Gastroesophageal sphincter (tissue), 4 donors: Measurements from ENCODE around the gene SAMM50. TPM values are rescaled to one million over a fixed set of nuclear protein-coding genes. Genes with fewer than 3 reads are reported as not detected.

Experiments
- ATAC-seq: fragments of 150-250 bp; one replicate; pipeline ENCODE4 v1.9.1; 2016; ENCODE audit warnings: mild to moderate bottlenecking, moderate library complexity
- H3K27ac ChIP-seq, 4 donors: fragments of 200-600 bp; sonication (generic) in 3 of 4; 1 replicate in 3 of 4; 2 replicates in 1 of 4; pipeline ENCODE4 v1.5.1; 2016 to 2019
- H3K27me3 ChIP-seq: fragments of 200-600 bp; sonication (generic); one replicate; pipeline ENCODE4 v1.5.1; 2019
- H3K36me3 ChIP-seq, 2 donors: fragments of 200-600 bp; sonication (generic); one replicate each; pipeline ENCODE4 v1.5.1; 2019; ENCODE audit warnings: control low read depth in 1 of 2
- H3K4me1 ChIP-seq, 3 donors: fragments of 200-600 bp; sonication (generic); 1 replicate in 2 of 3; 2 replicates in 1 of 3; pipeline ENCODE4 v1.5.1; 2016 to 2019; ENCODE audit warnings: control low read depth in 2 of 3
- H3K4me3 ChIP-seq, 2 donors: fragments of 200-600 bp; sonication (generic); one replicate each; pipeline ENCODE4 v1.5.1; 2019; ENCODE audit warnings: mild to moderate bottlenecking in 1 of 2, moderate library complexity in 1 of 2
- H3K9me3 ChIP-seq, 3 donors: fragments of 200-600 bp; sonication (generic); one replicate each; pipeline ENCODE4 v1.5.1; 2017 to 2019; ENCODE audit warnings: control low read depth in 2 of 3
- CTCF ChIP-seq, 4 experiments: fragments of 200-600 bp in 2 of 4; fragments of 450-650 bp in 2 of 4; sonication (generic) in 1 of 4; IDR thresholded peaks; one replicate each; pipeline ENCODE4 v1.5.1; 2017 to 2019; ENCODE audit warnings: antibody characterized with exemption in 4 of 4, mild to moderate bottlenecking in 2 of 4, moderate library complexity in 2 of 4
- EP300 ChIP-seq: sonication (generic); formaldehyde crosslinking; IDR thresholded peaks from one replicate; pipeline ENCODE4 v1.6.1; 2017; ENCODE audit warnings: antibody characterized with exemption, mild to moderate bottlenecking
- POLR2A ChIP-seq, 2 donors: fragments of 450-650 bp; IDR thresholded peaks; one replicate each; pipeline ENCODE4 v1.6.1; 2017; ENCODE audit warnings: antibody characterized with exemption in 2 of 2, mild to moderate bottlenecking in 2 of 2, moderate library complexity in 1 of 2
- POLR2AphosphoS5 ChIP-seq: sonication (generic); formaldehyde crosslinking; IDR thresholded peaks from one replicate; pipeline ENCODE4 v1.6.1; 2017; ENCODE audit warnings: antibody characterized with exemption
- WGBS, 2 donors: methylation state at CpG; one replicate each; pipeline ENCODE4 v1.1.5; 2018; ENCODE audit warnings: low coverage in 1 of 2; 5-methylcytosine and 5-hydroxymethylcytosine counted together
- total RNA-seq, 4 donors: library from RNA; depleted of rRNA; stranded (reverse); fragments of >200 nt; gene quantifications; one replicate each; pipeline ENCODE4 v1.1.0, GENCODE V29; 2016

SAMM50 gene
- total RNA-seq, 4 donors from 2014 or later: 19.8 to 33.4 (median 31.6) TPM

DNA sequence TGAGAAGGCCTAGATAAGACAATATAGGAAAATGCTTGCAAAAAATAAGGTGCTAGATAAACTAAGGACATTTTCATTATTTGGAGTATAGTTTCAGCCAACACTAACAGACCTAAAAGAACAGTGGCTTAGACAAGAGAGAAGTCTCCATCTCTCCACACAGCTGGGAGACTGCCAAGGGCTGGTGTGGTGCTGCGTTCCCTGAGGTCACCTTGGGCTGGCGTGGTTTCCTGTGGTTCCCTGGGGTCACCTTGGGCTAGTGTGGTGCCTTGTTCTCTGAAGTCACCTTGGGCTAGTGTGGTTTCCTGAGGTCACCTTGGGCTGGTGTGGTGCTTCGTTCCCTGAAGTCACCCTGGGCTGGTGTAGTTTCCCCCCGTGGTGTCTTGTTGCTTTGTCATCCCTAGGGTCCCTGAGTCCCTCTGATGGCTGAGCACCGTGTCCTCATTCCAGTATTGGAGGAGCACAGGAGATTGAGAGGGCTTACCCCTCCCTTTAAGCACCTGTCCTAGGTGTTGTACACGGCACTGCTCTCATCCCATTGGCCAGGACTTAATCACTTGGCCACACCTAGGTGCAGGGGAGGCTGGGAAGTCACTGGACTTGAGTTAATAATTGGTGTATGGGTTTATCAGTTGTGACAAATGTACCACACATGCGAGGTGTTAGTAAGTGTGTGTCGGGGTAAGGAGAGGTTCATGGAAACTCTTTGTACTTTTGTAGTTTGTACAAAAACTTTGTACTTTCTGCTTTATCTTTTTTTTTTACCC is 14.9 kb downstream of the SAMM50 start:
- WGBS, 2 donors: 92% methylated on average over 2 to 8 of the region's 8 CpGs
- H3K9me3 ChIP-seq: no peaks in the 10 kb centered on the region
- no peaks in the 10 kb centered on the region for H3K4me1 ChIP-seq
- H3K27me3 ChIP-seq: no peaks in the 10 kb centered on the region
- no peak for TF ChIP-seq EP300
- TF ChIP-seq CTCF (IDR thresholded peaks at IDR 0.05): no peak
- no peak for TF ChIP-seq POLR2AphosphoS5
- TF ChIP-seq POLR2A (IDR thresholded peaks at IDR 0.05): no peak
- no peak overlapping the region for H3K27ac ChIP-seq
- peaks cover 0 to 98% of the 10 kb centered on the region in 2 donors for H3K36me3 ChIP-seq
- H3K4me3 ChIP-seq: no peak overlapping the region
- ATAC-seq: no peak

DNA sequence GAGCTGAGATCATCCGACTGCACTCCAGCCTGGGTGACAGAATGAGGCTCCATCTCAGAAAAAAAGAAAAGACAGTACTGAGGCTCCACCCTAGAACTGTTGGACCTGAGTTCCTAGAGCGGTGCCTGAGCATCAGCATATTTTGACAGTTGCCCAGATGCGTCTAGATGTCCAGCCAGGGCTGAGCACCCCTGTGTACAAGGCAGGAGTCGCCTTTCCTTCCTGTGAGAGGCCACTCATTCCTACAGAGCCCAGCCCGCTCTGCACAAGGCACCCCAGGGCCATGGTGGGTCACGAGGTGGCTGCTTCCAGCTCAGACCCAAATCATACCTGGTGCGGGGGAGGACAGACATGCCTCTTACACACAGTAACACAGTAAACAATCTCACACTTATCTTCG is 15.9 kb downstream of the SAMM50 start:
- no peak for ATAC-seq
- 81 to 86% methylated on average over 1 to 6 of the region's 8 CpGs for WGBS, 2 donors
- no peaks in the 10 kb centered on the region for H3K27me3 ChIP-seq
- no peak overlapping the region for H3K4me3 ChIP-seq
- H3K27ac ChIP-seq: no peak overlapping the region
- no peak for TF ChIP-seq EP300
- TF ChIP-seq POLR2AphosphoS5: no peak
- TF ChIP-seq POLR2A (IDR thresholded peaks at IDR 0.05): no peak
- no peak for TF ChIP-seq CTCF (IDR thresholded peaks at IDR 0.05)
- no peaks in the 10 kb centered on the region for H3K9me3 ChIP-seq
- H3K4me1 ChIP-seq: no peaks in the 10 kb centered on the region
- H3K36me3 ChIP-seq: peaks cover 0 to 98% of the 10 kb centered on the region in 2 donors

DNA sequence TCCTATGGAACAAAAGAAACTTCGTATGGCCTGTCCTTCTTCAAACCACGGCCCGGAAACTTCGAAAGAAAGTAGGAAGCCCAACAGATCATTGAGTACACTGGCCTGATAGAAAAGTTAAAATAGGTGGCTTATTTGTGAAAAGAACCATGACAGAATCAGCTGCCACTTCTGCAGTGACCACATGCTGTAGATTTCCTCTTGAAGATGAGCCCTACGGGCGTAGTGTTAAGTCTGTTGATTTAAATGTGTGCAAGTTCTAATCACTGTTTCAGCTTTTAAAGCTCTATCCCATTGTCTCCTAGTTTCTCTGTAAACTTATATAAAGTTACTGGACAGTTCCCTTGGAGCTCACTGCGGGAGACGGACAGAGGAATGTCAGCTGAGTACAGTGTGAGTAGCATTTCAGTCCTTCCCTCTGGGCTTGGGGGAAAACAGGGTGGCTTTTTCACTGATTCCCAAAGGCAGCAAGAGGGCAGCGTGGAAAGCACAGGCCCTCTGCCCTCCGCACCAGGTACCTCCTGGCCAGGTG is 17.8 kb downstream of the SAMM50 start:
- Histone ChIP-seq H3K4me1 (no peaks in the 10 kb centered on the region), H3K27ac (no peak overlapping the region), H3K9me3 (no peaks in the 10 kb centered on the region), H3K27me3 (no peaks in the 10 kb centered on the region), H3K36me3 (peaks cover 0 to 98% of the 10 kb centered on the region in 2 donors), H3K4me3 (no peak overlapping the region)
- TF ChIP-seq POLR2A (IDR thresholded peaks at IDR 0.05): no peak
- TF ChIP-seq EP300: no peak
- no peak for TF ChIP-seq CTCF (IDR thresholded peaks at IDR 0.05)
- TF ChIP-seq POLR2AphosphoS5: no peak
- WGBS, 2 donors: 88 to 90% methylated on average over 6 to 7 of the region's 10 CpGs
- ATAC-seq: no peak

DNA sequence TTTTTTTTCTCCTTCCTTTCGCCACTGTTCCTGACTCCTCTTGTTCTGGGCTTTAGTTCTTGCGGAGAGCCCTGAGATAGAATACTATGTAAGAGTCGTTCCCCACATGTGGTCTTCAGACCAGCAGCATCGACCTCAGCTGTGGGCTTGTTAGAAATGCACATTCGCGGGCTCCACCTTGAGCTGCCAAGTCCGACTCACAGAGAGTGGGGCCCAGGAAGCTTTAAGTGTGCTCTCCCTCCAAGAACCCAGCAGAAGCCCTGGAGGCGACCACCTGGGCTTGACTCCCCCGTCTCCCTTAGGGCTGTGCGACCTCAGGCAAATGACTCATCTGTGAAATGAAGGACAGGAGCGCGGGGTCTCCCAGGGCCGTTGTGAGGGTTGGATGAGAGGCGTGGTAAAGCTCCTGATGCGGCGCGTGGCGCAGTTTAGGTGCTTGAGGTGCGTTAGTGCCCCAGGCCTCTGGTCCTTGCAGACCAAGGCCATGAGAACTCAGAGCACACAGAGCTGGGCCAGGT is 18.8 kb downstream of the SAMM50 start:
- WGBS, 2 donors: 90 to 97% methylated on average over 6 to 13 of the region's 19 CpGs
- no peak overlapping the region for H3K27ac ChIP-seq
- TF ChIP-seq POLR2AphosphoS5 (no peak), CTCF (IDR thresholded peaks at IDR 0.05) (no peak), EP300 (no peak), POLR2A (IDR thresholded peaks at IDR 0.05) (no peak)
- peaks cover 0 to 98% of the 10 kb centered on the region in 2 donors for H3K36me3 ChIP-seq
- H3K9me3 ChIP-seq: no peaks in the 10 kb centered on the region
- H3K4me3 ChIP-seq: no peak overlapping the region
- no peaks in the 10 kb centered on the region for H3K27me3 ChIP-seq
- no peaks in the 10 kb centered on the region for H3K4me1 ChIP-seq
- ATAC-seq: no peak

DNA sequence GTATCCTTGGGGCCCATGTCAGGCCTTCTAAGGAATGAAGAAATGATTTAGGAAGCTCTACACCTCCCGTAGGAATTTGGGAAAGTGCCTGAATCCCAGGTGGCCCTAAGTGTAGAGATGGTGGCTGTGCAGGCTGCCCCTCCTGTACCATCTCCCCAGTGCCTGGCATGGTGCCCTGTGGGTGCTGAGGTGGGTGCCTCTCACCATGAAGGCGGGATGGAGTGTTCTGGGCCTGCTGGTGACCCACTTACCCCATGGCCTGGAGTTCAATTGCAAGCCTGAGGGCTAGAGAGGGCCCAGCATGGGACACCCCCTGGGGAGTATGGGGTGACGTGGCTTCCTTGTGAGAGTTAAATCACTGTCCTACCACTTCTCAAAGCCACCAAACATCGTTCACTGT is 19.8 kb downstream of the SAMM50 start:
- Histone ChIP-seq H3K4me3 (no peak overlapping the region), H3K27me3 (no peaks in the 10 kb centered on the region), H3K9me3 (no peaks in the 10 kb centered on the region), H3K27ac (no peak overlapping the region), H3K4me1 (no peaks in the 10 kb centered on the region), H3K36me3 (peaks cover 0 to 98% of the 10 kb centered on the region in 2 donors)
- no peak for ATAC-seq
- TF ChIP-seq EP300 (no peak), CTCF (IDR thresholded peaks at IDR 0.05) (no peak)
- no CpG with 5 or more reads among the region's 4 CpGs for WGBS, 2 donors
